Glutamatergic neuron (in vitro differentiated cells): ENCODE measurements around the gene CEP95. TPM values are rescaled to one million over a fixed set of nuclear protein-coding genes. Genes with fewer than 3 reads are reported as not detected.

Experiments used
- DNase-seq: peaks from one replicate; pipeline ENCODE4 v3.0.0; 2022
- H3K27ac Mint-ChIP-seq: one replicate; pipeline ENCODE4 v1.8.0; 2020; ENCODE audit warnings: mild to moderate bottlenecking, mixed read lengths, inconsistent platforms; ENCODE audit not compliant: unreplicated experiment
- H3K27me3 Mint-ChIP-seq: one replicate; pipeline ENCODE4 v1.8.0; 2020; ENCODE audit warnings: mild to moderate bottlenecking, moderate library complexity, mixed read lengths, inconsistent platforms; ENCODE audit not compliant: unreplicated experiment
- H3K36me3 Mint-ChIP-seq: one replicate; pipeline ENCODE4 v1.8.0; 2020; ENCODE audit warnings: mild to moderate bottlenecking, mixed read lengths, inconsistent platforms; ENCODE audit not compliant: unreplicated experiment
- H3K4me1 Mint-ChIP-seq: one replicate; pipeline ENCODE4 v1.8.0; 2020; ENCODE audit warnings: mild to moderate bottlenecking, low read depth, mixed read lengths, inconsistent platforms; ENCODE audit not compliant: unreplicated experiment
- H3K4me3 Mint-ChIP-seq: one replicate; pipeline ENCODE4 v1.8.0; 2020; ENCODE audit warnings: mild to moderate bottlenecking, mixed read lengths, inconsistent platforms; ENCODE audit not compliant: unreplicated experiment
- H3K9me3 Mint-ChIP-seq: one replicate; pipeline ENCODE4 v1.8.0; 2020; ENCODE audit warnings: mild to moderate bottlenecking, moderate library complexity, mixed read lengths, inconsistent platforms; ENCODE audit not compliant: unreplicated experiment
- CTCF ChIP-seq: fragments of 200-600 bp; sonication (generic); IDR thresholded peaks from one replicate; pipeline ENCODE4 v1.5.0; 2021; ENCODE audit not compliant: partially characterized antibody, unreplicated experiment
- total RNA-seq: library from RNA; stranded (reverse); fragmentation: NEBNext Ultra II Directional; extraction: Animal tissue kit (Norgen Biotek cat#: 25700); gene quantifications from one replicate; pipeline ENCODE4 v1.2.1, GENCODE V29; 2021; ENCODE audit not compliant: unreplicated experiment

The CEP95 gene
- total RNA-seq, 1 donor from 2014 or later: 120 TPM

DNA sequence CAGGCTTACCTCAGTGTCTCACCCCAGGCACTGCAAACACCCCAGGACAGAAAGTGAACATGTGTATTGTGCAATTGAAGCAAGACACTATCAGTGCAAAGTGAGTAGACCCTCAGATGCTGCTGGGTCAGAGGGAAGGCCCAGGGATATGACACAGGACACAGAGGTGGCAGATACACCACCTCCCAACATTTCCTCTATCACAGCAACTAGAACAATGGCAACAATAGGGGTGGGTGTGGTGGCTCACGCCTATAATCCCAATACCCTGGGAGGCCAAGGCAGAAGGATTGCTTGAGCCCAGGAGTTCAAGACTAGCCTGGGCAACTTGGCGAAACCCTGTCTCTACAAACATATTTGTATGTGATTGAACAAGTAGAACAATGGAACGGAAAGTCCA is 35.3 kb upstream of the CEP95 start:
- Mint-ChIP-seq H3K27ac (no peak overlapping the region), H3K36me3 (no peaks in the 10 kb centered on the region), H3K4me1 (no peaks in the 10 kb centered on the region), H3K27me3 (peaks cover 2% of the 10 kb centered on the region), H3K9me3 (peaks cover 2% of the 10 kb centered on the region), H3K4me3 (no peak overlapping the region)
- no peak for DNase-seq
- TF ChIP-seq CTCF: no peak

DNA sequence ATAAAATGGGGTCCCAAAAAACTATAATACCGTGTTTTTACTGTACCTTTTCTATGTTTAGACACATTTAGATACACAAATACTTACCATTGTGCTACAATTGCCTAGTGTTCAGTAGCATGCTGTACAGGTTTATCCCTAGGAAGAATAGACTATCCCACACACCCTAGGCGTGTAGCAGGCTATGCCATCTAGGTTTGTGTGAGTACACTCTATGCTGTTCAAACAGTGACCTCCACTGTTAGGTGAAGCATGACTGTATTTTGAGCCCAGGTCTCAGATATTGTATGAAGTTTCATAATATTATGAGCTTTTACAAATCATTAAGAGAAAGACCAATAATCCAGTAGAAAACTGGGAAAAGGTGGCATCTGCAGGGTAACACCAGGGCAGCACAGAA is 34.2 kb upstream of the CEP95 start:
- peaks cover 2% of the 10 kb centered on the region for H3K9me3 Mint-ChIP-seq
- no peaks in the 10 kb centered on the region for H3K4me1 Mint-ChIP-seq
- no peak for DNase-seq
- no peak overlapping the region for H3K4me3 Mint-ChIP-seq
- no peak for TF ChIP-seq CTCF
- H3K27me3 Mint-ChIP-seq: peaks cover 2% of the 10 kb centered on the region
- no peak overlapping the region for H3K27ac Mint-ChIP-seq
- no peaks in the 10 kb centered on the region for H3K36me3 Mint-ChIP-seq

DNA sequence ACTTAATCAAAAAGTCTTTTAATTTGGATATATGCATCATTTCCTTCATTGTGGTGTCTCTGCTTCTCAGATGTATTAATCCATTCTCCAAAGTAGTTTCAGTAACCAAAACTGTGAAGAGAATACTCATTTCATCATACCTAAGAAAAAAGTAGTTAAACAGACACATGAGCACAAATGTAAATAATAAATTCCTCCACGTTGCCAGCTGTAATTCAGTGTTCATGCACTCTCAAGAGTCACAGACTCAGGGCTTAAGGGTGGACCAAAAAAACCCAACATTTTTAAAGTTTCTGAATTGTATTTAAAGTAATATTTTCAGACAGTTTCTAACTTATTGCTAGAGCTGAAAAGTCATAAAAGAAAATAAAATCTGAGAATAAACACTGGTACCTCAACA is 28.9 kb upstream of the CEP95 start:
- TF ChIP-seq CTCF: no peak
- DNase-seq: no peak

GRCh38 chr17:64480951-64481350 is 25.8 kb upstream of the CEP95 start:
- Mint-ChIP-seq H3K4me1 (no peaks in the 10 kb centered on the region), H3K27me3 (no peaks in the 10 kb centered on the region), H3K27ac (no peak overlapping the region), H3K4me3 (no peak overlapping the region), H3K36me3 (no peaks in the 10 kb centered on the region), H3K9me3 (no peaks in the 10 kb centered on the region)
- DNase-seq: no peak
- TF ChIP-seq CTCF: no peak

More for the DNA sequence above, 28.9 kb upstream of the CEP95 start:
- Mint-ChIP-seq H3K9me3 (no peaks in the 10 kb centered on the region), H3K27ac (no peak overlapping the region), H3K36me3 (no peaks in the 10 kb centered on the region), H3K27me3 (no peaks in the 10 kb centered on the region), H3K4me3 (no peak overlapping the region), H3K4me1 (no peaks in the 10 kb centered on the region)

GRCh38 chr17:64484380-64484779 is 22.4 kb upstream of the CEP95 start:
- no peaks in the 10 kb centered on the region for H3K27me3 Mint-ChIP-seq
- no peaks in the 10 kb centered on the region for H3K9me3 Mint-ChIP-seq
- H3K36me3 Mint-ChIP-seq: no peaks in the 10 kb centered on the region
- H3K27ac Mint-ChIP-seq: no peak overlapping the region
- no peaks in the 10 kb centered on the region for H3K4me1 Mint-ChIP-seq
- DNase-seq: no peak
- no peak overlapping the region for H3K4me3 Mint-ChIP-seq
- TF ChIP-seq CTCF: no peak
